Keratinocyte (primary cell): ENCODE data around the gene SENP7. TPM values are rescaled to one million over a fixed set of nuclear protein-coding genes. Genes with fewer than 3 reads are reported as not detected.

Source experiments
- DNase-seq: peaks from one replicate; pipeline ENCODE4 v3.0.0-alpha.2; 2011; ENCODE audit warnings: low read depth, missing footprints, low spot score
- FAIRE-seq: peaks from 2 replicates; lab custom pipeline; 2011; peaks lifted over from hg19 to GRCh38; lab: Jason Lieb, UNC
- H2AFZ ChIP-seq: 2 replicates; pipeline ENCODE4 v1.6.0; 2012; ENCODE audit warnings: low read length, control low read depth, inconsistent platforms; ENCODE audit not compliant: control insufficient read depth
- H3K27ac ChIP-seq: 2 replicates; pipeline ENCODE4 v1.5.1; 2011; ENCODE audit warnings: low read length; ENCODE audit not compliant: control insufficient read depth, insufficient read depth
- H3K27me3 ChIP-seq: 3 replicates; pipeline ENCODE4 v1.6.0; 2011; ENCODE audit warnings: low read length; ENCODE audit not compliant: control insufficient read depth, insufficient read depth; ENCODE audit errors: extremely low read depth
- H3K36me3 ChIP-seq, 2 experiments: 2 replicates in 1 of 2; 3 replicates in 1 of 2; pipeline ENCODE4 v1.5.1; 2011; ENCODE audit warnings: low read length in 2 of 2, mild to moderate bottlenecking in 1 of 2; ENCODE audit not compliant: control insufficient read depth in 2 of 2, insufficient read depth in 2 of 2; ENCODE audit errors: extremely low read depth in 1 of 2
- H3K4me1 ChIP-seq: 3 replicates; pipeline ENCODE4 v1.5.1; 2011; ENCODE audit warnings: low read length; ENCODE audit not compliant: control insufficient read depth, insufficient read depth; ENCODE audit errors: extremely low read depth
- H3K4me2 ChIP-seq: 3 replicates; pipeline ENCODE4 v1.6.0; 2011; ENCODE audit warnings: low read depth, low read length; ENCODE audit not compliant: control insufficient read depth, insufficient read depth; ENCODE audit errors: extremely low read depth
- H3K4me3 ChIP-seq, 3 experiments: fragments of 200-600 bp in 1 of 3; sonication (generic) in 1 of 3; 2 replicates in 2 of 3; 3 replicates in 1 of 3; pipeline ENCODE4 v1.5.1; 2011 to 2016; ENCODE audit warnings: low read length in 3 of 3, mild to moderate bottlenecking in 3 of 3, control low read depth in 2 of 3, inconsistent platforms in 1 of 3, low read depth in 1 of 3, mixed read lengths in 1 of 3, mixed run types in 1 of 3, moderate library complexity in 1 of 3; ENCODE audit not compliant: control insufficient read depth in 2 of 3, insufficient read depth in 2 of 3; ENCODE audit errors: extremely low read depth in 1 of 3
- H3K79me2 ChIP-seq: 2 replicates; pipeline ENCODE4 v1.6.0; 2012; ENCODE audit warnings: low read length; ENCODE audit not compliant: control insufficient read depth, insufficient read depth
- H3K9ac ChIP-seq: 3 replicates; pipeline ENCODE4 v1.6.0; 2011; ENCODE audit warnings: low read length; ENCODE audit not compliant: control insufficient read depth, insufficient read depth; ENCODE audit errors: extremely low read depth
- H3K9me1 ChIP-seq: 3 replicates; pipeline ENCODE4 v1.6.0; 2011; ENCODE audit warnings: low read length; ENCODE audit not compliant: control insufficient read depth, insufficient read depth; ENCODE audit errors: extremely low read depth
- H3K9me3 ChIP-seq: 2 replicates; pipeline ENCODE4 v1.5.1; 2012; ENCODE audit warnings: low read depth, low read length; ENCODE audit not compliant: control insufficient read depth
- H4K20me1 ChIP-seq: 3 replicates; pipeline ENCODE4 v1.6.0; 2011; ENCODE audit warnings: low read length; ENCODE audit not compliant: control insufficient read depth, insufficient read depth; ENCODE audit errors: extremely low read depth
- EZH2 ChIP-seq: IDR thresholded peaks from one replicate; pipeline ENCODE4 v1.6.1; 2012; ENCODE audit warnings: inconsistent platforms, mild to moderate bottlenecking, low read length, moderate library complexity
- dilution Hi-C: fragments of 300-500 bp; cut with MboI; formaldehyde crosslinking; loops from one replicate; pipeline ENCODE4 v1.7.0; 2020; ENCODE audit warnings: low sequenced_read_pairs; ENCODE audit not compliant: extremely low pct_ligation_motif_present
- polyA minus RNA-seq, 3 experiments: library from RNA; depleted of rRNA, polyadenylated mRNA; stranded (reverse); fragments of >200 nt; gene quantifications; 1 replicate in 1 of 3; 2 replicates in 1 of 3; 3 replicates in 1 of 3; pipeline ENCODE4 v1.2.3, GENCODE V29; 2011
- polyA plus RNA-seq, 5 experiments: library from polyadenylated mRNA; depleted of rRNA in 3 of 5; stranded (reverse) in 3 of 5; stranded (forward) in 1 of 5; unstranded in 1 of 5; fragments of >200 nt; gene quantifications; 1 replicate in 1 of 5; 2 replicates in 3 of 5; 3 replicates in 1 of 5; pipeline versions ENCODE4 v1.2.1 to v1.2.3, GENCODE V29; 2011 to 2012; ENCODE audit warnings: missing spikeins in 2 of 5, low read depth in 1 of 5, low replicate concordance in 1 of 5
- TF ChIP-seq, protein P1 (sequence below), 3 experiments: IDR thresholded peaks in 1 of 3; conservative IDR thresholded peaks in 1 of 3; optimal IDR thresholded peaks in 1 of 3; 2 replicates in 2 of 3; 3 replicates in 1 of 3; pipeline versions ENCODE3 to v1.5.1; 2011; ENCODE audit warnings: low read length in 3 of 3, mild to moderate bottlenecking in 3 of 3, moderate library complexity in 2 of 3, control low read depth in 1 of 3, inconsistent platforms in 1 of 3; ENCODE audit not compliant: insufficient read depth in 2 of 3; ENCODE audit errors: extremely low read depth in 1 of 3

SENP7 gene, protein sequence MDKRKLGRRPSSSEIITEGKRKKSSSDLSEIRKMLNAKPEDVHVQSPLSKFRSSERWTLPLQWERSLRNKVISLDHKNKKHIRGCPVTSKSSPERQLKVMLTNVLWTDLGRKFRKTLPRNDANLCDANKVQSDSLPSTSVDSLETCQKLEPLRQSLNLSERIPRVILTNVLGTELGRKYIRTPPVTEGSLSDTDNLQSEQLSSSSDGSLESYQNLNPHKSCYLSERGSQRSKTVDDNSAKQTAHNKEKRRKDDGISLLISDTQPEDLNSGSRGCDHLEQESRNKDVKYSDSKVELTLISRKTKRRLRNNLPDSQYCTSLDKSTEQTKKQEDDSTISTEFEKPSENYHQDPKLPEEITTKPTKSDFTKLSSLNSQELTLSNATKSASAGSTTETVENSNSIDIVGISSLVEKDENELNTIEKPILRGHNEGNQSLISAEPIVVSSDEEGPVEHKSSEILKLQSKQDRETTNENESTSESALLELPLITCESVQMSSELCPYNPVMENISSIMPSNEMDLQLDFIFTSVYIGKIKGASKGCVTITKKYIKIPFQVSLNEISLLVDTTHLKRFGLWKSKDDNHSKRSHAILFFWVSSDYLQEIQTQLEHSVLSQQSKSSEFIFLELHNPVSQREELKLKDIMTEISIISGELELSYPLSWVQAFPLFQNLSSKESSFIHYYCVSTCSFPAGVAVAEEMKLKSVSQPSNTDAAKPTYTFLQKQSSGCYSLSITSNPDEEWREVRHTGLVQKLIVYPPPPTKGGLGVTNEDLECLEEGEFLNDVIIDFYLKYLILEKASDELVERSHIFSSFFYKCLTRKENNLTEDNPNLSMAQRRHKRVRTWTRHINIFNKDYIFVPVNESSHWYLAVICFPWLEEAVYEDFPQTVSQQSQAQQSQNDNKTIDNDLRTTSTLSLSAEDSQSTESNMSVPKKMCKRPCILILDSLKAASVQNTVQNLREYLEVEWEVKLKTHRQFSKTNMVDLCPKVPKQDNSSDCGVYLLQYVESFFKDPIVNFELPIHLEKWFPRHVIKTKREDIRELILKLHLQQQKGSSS
- polyA plus RNA-seq (2.7 to 7.4 TPM (median 5.2 TPM) in 3 replicates), polyA minus RNA-seq (0.95 to 15.5 TPM (median 5.7 TPM) in 3 replicates)
- 7.2 TPM for polyA plus RNA-seq (2011; ENCODE audit: low read depth)
- polyA plus RNA-seq (2011; cell fraction: cytosol; rRNA removed): 1.7 and 3.9 TPM in 2 replicates
- polyA plus RNA-seq (2011; cell fraction: nucleus; rRNA removed): 10.8 and 12.4 TPM in 2 replicates
- 2.6 TPM in 2 replicates for polyA plus RNA-seq (2012; ENCODE audit: low replicate concordance)
- polyA minus RNA-seq (2011; cell fraction: cytosol; rRNA and poly(A)+ RNA removed): 1.9 TPM
- 10.3 and 21.9 TPM in 2 replicates for polyA minus RNA-seq (2011; cell fraction: nucleus; rRNA and poly(A)+ RNA removed)

GRCh38 chr3:101512646-101513418, at the start of gene SENP7:
Gene SENP7 (minus strand): TSS chr3:101513212. CDS start chr3:101513130, 82 bp downstream.
- DNase-seq: no peak
- H3K4me2 ChIP-seq: peak within 1 kb of the TSS; percentile 97
- no peaks in the 10 kb centered on the region for H4K20me1 ChIP-seq
- peak within 1 kb of the TSS; percentile 92 for H3K27ac ChIP-seq
- H3K9me3 ChIP-seq: no peaks in the 10 kb centered on the region
- dilution Hi-C loops: no loop called here
- H3K9me1 ChIP-seq: no peaks in the 10 kb centered on the region
- H3K4me3 ChIP-seq: peak within 1 kb of the TSS; percentile 50 to 68 (median 63)
- TF ChIP-seq EZH2: no peak
- TF ChIP-seq, protein P1, sequence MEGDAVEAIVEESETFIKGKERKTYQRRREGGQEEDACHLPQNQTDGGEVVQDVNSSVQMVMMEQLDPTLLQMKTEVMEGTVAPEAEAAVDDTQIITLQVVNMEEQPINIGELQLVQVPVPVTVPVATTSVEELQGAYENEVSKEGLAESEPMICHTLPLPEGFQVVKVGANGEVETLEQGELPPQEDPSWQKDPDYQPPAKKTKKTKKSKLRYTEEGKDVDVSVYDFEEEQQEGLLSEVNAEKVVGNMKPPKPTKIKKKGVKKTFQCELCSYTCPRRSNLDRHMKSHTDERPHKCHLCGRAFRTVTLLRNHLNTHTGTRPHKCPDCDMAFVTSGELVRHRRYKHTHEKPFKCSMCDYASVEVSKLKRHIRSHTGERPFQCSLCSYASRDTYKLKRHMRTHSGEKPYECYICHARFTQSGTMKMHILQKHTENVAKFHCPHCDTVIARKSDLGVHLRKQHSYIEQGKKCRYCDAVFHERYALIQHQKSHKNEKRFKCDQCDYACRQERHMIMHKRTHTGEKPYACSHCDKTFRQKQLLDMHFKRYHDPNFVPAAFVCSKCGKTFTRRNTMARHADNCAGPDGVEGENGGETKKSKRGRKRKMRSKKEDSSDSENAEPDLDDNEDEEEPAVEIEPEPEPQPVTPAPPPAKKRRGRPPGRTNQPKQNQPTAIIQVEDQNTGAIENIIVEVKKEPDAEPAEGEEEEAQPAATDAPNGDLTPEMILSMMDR (optimal IDR thresholded peaks at IDR 0.05 in 1 of 3, IDR thresholded peaks at IDR 0.05 in 1 of 3, conservative IDR thresholded peaks at IDR 0.05 in 1 of 3; ENCODE audit: extremely low read depth in 1 of 3, insufficient read depth in 2 of 3, low read length in 3 of 3): no peak
- H3K36me3 ChIP-seq: no peaks in the 10 kb centered on the region
- peaks cover 2% of the 10 kb centered on the region for H3K79me2 ChIP-seq
- peak within 1 kb of the TSS; percentile 92 for H2AFZ ChIP-seq
- peak; percentile 98 for FAIRE-seq
- H3K9ac ChIP-seq: peak within 1 kb of the TSS; percentile 70
- H3K4me1 ChIP-seq: peaks cover 21% of the 10 kb centered on the region
- no peaks in the 10 kb centered on the region for H3K27me3 ChIP-seq
